Stimulated activated memory B cell treated with anti-CD40 and anti-IgM and Interleukin-4, amounts not matched to agents 10 μg/mL and 1 μg/mL and 100 μg/mL, for 72 hours (primary cell): ENCODE measurements around the gene CYP27C1.

ENCODE experiments used
- ATAC-seq: fragments of 150-1000 bp; cut with Tn5 transposase; 2 replicates; pipeline ENCODE4 v1.10.0; 2021
- H3K27ac Mint-ChIP-seq: one replicate; pipeline ENCODE4 v1.8.0; 2022; ENCODE audit warnings: mild to moderate bottlenecking, mixed read lengths
- H3K27me3 Mint-ChIP-seq: one replicate; pipeline ENCODE4 v1.8.0; 2022; ENCODE audit warnings: mixed read lengths
- H3K36me3 Mint-ChIP-seq: one replicate; pipeline ENCODE4 v1.8.0; 2022; ENCODE audit warnings: mixed read lengths
- H3K4me1 Mint-ChIP-seq: one replicate; pipeline ENCODE4 v1.8.0; 2022; ENCODE audit warnings: mixed read lengths
- H3K4me3 Mint-ChIP-seq: one replicate; pipeline ENCODE4 v1.8.0; 2022; ENCODE audit warnings: mild to moderate bottlenecking, moderate library complexity, mixed read lengths
- H3K9me3 Mint-ChIP-seq: one replicate; pipeline ENCODE4 v1.8.0; 2022; ENCODE audit warnings: mixed read lengths

CYP27C1 gene

DNA sequence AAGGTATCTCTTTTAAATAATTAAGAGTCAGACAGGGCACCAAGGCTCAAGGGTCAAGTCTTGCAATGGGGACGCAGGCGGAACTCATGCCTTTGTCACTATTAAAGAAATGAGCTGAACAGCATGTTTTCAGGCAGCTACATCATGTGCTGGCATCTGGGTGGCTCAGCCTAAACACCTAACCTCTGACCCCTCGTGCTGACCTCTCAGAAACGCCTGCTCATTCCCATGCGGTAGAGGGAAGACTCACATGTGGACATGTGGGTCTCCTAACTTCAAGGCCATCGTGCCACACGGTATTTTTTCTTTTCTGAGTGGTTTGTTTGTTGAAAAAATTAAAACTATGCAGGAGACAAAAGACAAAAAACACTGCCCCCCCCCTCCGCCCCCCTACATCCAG is 31.3 kb downstream of the CYP27C1 start:
- peaks cover 9% of the 10 kb centered on the region for H3K4me1 Mint-ChIP-seq
- H3K36me3 Mint-ChIP-seq: no peaks in the 10 kb centered on the region
- no peak overlapping the region for H3K27ac Mint-ChIP-seq
- peaks cover 65% of the 10 kb centered on the region for H3K27me3 Mint-ChIP-seq
- peaks cover 3% of the 10 kb centered on the region for H3K9me3 Mint-ChIP-seq
- ATAC-seq: no peak
- no peak overlapping the region for H3K4me3 Mint-ChIP-seq

- H3K4me1 Mint-ChIP-seq: peaks cover 9% of the 10 kb centered on the region
- H3K36me3 Mint-ChIP-seq: no peaks in the 10 kb centered on the region
- peaks cover 56% of the 10 kb centered on the region for H3K27me3 Mint-ChIP-seq
- H3K27ac Mint-ChIP-seq: no peak overlapping the region
- no peak overlapping the region for H3K4me3 Mint-ChIP-seq
- peaks cover 3% of the 10 kb centered on the region for H3K9me3 Mint-ChIP-seq
- ATAC-seq: no peak
Measured at GRCh38 chr2:127187831-127188230, 32.3 kb downstream of the CYP27C1 start.

DNA sequence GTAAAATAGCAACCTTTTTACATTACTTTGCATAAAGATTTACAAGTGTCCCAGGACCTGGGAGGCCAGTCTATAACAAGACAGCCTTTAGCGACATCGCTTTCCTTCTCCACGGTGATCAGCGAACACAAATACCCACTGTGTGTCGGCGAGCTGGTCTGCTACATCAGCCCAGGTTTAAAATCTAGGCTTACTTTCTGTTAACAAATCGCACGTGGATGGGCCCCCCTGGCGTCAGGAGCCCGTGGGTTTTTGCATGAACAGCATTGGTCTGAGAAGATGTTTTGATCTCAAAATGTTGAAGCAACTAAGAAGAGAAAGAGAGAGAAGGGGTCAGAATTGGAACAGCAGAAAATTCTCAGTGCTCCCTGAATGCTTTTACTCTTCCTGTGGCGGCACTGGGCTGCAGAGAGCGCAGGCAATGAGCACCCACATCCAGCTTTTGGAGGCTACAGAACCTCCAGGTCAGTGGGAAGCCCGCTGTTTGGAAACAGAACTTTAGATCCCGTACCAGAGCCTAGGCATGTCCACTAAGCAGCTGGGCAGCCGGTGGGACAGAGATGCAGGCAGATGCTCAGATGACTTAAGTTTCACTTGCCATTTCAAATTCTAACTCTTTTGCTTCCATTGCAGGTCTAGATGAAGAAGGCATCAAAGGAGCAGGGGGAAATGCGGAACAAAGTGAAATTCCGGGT is 32.9 kb downstream of the CYP27C1 start:
- Mint-ChIP-seq H3K9me3 (peaks cover 3% of the 10 kb centered on the region), H3K27me3 (peaks cover 56% of the 10 kb centered on the region), H3K36me3 (no peaks in the 10 kb centered on the region), H3K4me1 (peaks cover 9% of the 10 kb centered on the region), H3K4me3 (no peak overlapping the region), H3K27ac (no peak overlapping the region)
- ATAC-seq: no peak

- Mint-ChIP-seq H3K9me3 (peaks cover 3% of the 10 kb centered on the region), H3K36me3 (peaks cover 2% of the 10 kb centered on the region), H3K4me3 (no peak overlapping the region), H3K27ac (no peak overlapping the region), H3K4me1 (peaks cover 9% of the 10 kb centered on the region), H3K27me3 (peaks cover 48% of the 10 kb centered on the region)
- no peak for ATAC-seq
Measured at GRCh38 chr2:127185705-127186104, 34.4 kb downstream of the CYP27C1 start.

DNA sequence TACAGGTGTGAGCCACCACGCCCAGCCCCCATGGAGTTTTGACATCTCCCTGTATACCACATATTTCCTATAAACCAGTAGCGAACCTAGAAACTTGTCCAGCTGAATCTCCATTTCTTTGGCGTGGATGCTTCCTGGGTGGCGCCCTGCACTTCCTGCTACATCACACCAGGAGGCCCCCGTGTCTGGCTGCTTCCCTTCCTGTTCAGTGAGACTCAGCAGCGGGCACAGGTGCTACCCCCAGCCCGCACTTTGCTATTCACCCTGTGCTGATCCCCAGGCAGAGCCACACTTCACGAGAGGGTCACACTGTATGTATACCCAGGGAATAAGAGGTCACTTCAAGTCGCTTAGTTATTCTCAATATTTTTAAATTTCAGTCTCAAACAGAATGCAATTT is 35.0 kb downstream of the CYP27C1 start:
- Mint-ChIP-seq H3K27me3 (peaks cover 54% of the 10 kb centered on the region), H3K4me1 (peaks cover 9% of the 10 kb centered on the region), H3K9me3 (peaks cover 7% of the 10 kb centered on the region), H3K4me3 (no peak overlapping the region), H3K27ac (peak overlapping the region; percentile 25), H3K36me3 (peaks cover 6% of the 10 kb centered on the region)
- ATAC-seq: no peak

DNA sequence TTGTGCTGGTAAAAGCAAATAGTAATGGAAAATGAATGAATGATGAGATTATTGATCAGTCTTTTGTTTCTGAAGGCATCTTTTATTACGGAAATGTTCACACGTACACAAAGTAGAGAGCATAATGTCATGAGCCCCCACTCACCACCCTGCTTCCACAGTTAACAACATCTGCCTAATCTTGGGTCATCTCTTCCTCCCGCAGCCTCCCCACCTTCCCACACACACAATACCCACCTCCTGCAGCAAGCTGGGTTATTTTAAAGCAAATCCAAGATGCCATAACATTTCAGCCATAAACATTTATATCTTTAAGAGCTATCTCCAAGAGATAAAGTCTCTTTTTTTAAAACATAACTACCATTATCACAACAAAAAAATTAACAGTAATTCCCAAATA is 36.3 kb downstream of the CYP27C1 start:
- Mint-ChIP-seq H3K27me3 (peaks cover 57% of the 10 kb centered on the region), H3K27ac (no peak overlapping the region), H3K36me3 (peaks cover 6% of the 10 kb centered on the region), H3K9me3 (peaks cover 7% of the 10 kb centered on the region), H3K4me1 (peaks cover 9% of the 10 kb centered on the region), H3K4me3 (no peak overlapping the region)
- no peak for ATAC-seq

GRCh38 chr2:127182626-127183458 is 37.3 kb downstream of the CYP27C1 start:
- ATAC-seq: no peak
- Mint-ChIP-seq H3K36me3 (peaks cover 6% of the 10 kb centered on the region), H3K4me3 (no peak overlapping the region), H3K27ac (no peak overlapping the region), H3K4me1 (peaks cover 9% of the 10 kb centered on the region), H3K9me3 (peaks cover 7% of the 10 kb centered on the region), H3K27me3 (peaks cover 49% of the 10 kb centered on the region)

DNA sequence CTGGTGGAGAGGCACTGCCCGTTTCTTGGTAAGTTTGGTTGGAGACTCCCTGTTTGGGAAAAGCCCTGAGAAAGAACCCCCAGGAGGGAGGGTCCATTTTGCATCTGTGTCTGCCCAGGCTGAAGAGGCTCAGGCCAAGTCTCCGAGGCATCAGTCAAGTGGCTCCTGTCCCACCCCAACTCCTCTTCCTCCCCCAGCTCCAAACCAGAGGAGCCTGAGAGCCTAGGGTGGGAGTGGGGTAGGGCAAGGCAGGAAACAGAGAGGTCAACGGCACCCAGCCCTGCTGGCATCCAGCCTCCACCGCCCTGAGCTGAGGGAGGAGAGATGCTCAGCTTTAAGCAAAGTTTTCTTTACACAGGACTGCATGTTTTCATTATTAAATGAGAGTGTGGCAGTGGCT is 38.2 kb downstream of the CYP27C1 start:
- ATAC-seq: no peak
- Mint-ChIP-seq H3K36me3 (peaks cover 6% of the 10 kb centered on the region), H3K27ac (no peak overlapping the region), H3K27me3 (peaks cover 39% of the 10 kb centered on the region), H3K4me3 (no peak overlapping the region), H3K4me1 (peaks cover 9% of the 10 kb centered on the region), H3K9me3 (peaks cover 7% of the 10 kb centered on the region)

DNA sequence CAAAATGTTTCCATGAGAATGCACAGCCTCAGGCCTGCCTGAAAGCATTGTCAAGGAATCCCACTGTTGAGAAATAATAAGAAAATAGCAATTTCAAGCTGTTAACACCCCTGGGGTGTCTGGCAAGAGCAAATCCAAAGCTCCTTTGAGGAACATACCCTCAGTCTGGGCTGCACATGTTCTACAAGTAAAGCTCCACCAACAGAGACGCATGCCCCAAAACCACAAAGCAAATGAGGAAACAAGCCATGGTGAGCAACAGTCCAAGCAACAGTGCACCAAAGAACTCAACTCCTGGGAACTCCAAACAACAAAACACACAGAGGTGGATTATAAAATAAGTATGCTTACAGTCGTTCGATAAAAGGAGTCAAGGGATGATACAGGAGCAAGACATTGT is 40.3 kb downstream of the CYP27C1 start:
- H3K36me3 Mint-ChIP-seq: peaks cover 6% of the 10 kb centered on the region
- no peak overlapping the region for H3K4me3 Mint-ChIP-seq
- H3K27me3 Mint-ChIP-seq: peaks cover 35% of the 10 kb centered on the region
- no peak for ATAC-seq
- H3K27ac Mint-ChIP-seq: no peak overlapping the region
- no peaks in the 10 kb centered on the region for H3K4me1 Mint-ChIP-seq
- H3K9me3 Mint-ChIP-seq: peaks cover 7% of the 10 kb centered on the region

GRCh38 chr2:127177617-127178263 is 42.4 kb downstream of the CYP27C1 start:
- ATAC-seq: no peak
- H3K9me3 Mint-ChIP-seq: peaks cover 7% of the 10 kb centered on the region
- peaks cover 6% of the 10 kb centered on the region for H3K36me3 Mint-ChIP-seq
- H3K4me3 Mint-ChIP-seq: no peak overlapping the region
- no peaks in the 10 kb centered on the region for H3K4me1 Mint-ChIP-seq
- no peak overlapping the region for H3K27ac Mint-ChIP-seq
- H3K27me3 Mint-ChIP-seq: peaks cover 35% of the 10 kb centered on the region

DNA sequence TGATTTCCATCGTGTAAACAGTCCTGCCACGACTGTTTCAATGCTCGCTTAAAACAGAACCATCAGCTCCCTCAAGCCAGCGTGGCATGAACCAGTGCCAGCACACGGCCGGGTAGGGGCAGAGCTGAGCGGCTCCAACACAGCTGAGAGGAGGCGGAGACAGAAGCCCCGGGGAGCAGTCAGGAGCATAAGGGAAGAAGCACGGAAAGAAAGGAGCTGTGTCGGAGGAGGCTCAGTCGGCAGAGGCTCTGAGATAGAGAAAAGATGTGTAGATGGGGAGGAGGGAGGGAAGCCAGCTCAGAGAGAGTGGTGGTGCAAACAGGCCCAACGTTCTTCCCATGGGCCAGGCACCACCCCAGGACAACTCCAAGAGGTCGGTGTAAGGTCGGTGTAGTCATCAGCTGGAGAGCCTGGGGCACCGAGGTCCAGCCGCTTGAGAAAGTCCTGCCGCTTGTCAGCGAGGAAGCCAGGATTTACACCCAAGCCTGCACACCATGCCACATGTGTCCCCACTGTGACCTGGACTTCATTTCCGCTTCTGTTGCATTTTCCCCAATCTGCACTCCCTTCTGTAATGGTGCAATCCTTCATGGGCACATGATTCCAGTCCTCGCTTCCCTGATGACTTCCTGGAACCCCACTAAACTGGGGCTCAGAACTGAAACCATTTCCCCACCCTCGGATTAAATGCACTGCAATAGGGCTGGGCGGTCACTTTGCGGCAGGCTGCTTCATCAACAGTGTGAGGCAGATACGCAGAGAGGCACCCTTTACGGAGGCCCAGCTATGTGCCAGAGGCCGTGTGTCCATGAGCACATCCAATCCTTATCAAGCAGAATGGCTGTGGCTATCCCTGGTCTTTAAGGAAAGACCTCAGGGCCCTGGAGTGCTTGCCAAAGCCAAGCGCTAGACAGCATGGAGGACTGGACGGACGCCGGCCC is 43.5 kb downstream of the CYP27C1 start:
- peaks cover 35% of the 10 kb centered on the region for H3K27me3 Mint-ChIP-seq
- H3K27ac Mint-ChIP-seq: no peak overlapping the region
- H3K36me3 Mint-ChIP-seq: peaks cover 6% of the 10 kb centered on the region
- H3K9me3 Mint-ChIP-seq: peaks cover 7% of the 10 kb centered on the region
- no peaks in the 10 kb centered on the region for H3K4me1 Mint-ChIP-seq
- no peak overlapping the region for H3K4me3 Mint-ChIP-seq
- ATAC-seq: no peak

DNA sequence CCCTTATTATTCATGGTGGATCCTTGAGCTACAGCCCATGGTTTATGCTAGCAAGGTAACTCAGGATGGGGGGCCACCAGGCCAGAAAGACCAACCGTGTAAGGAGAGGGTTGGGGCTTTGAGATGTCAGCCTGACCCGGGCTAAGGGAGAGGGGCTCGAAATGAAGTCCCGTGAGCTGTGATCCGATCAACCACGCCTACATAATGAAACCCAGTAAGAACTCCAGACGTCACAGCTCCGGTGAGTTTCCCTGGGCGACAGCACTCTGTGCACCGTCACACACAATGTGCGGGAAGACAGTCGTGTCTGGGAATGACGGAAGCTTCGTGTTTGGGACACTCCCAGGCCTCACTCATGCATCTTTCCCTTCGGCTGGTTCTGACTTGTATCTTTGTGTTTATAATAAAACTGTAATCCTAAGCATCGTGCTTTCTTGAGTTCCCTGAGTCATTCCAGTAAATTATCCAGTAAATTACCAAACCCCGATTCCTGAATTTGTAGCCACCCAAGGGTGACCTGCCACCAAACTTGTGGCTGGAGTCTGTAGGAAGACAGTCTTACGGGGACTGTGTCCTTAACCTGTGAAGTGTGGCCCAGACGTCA is 44.2 kb downstream of the CYP27C1 start:
- H3K9me3 Mint-ChIP-seq: peaks cover 7% of the 10 kb centered on the region
- peaks cover 6% of the 10 kb centered on the region for H3K36me3 Mint-ChIP-seq
- H3K4me3 Mint-ChIP-seq: no peak overlapping the region
- no peaks in the 10 kb centered on the region for H3K4me1 Mint-ChIP-seq
- peaks cover 34% of the 10 kb centered on the region for H3K27me3 Mint-ChIP-seq
- no peak overlapping the region for H3K27ac Mint-ChIP-seq
- ATAC-seq: no peak

GRCh38 chr2:127175041-127175721 is 44.9 kb downstream of the CYP27C1 start:
- Mint-ChIP-seq H3K9me3 (peaks cover 3% of the 10 kb centered on the region), H3K4me3 (no peak overlapping the region), H3K4me1 (no peaks in the 10 kb centered on the region), H3K27ac (no peak overlapping the region), H3K27me3 (peaks cover 28% of the 10 kb centered on the region), H3K36me3 (no peaks in the 10 kb centered on the region)
- ATAC-seq: no peak

GRCh38 chr2:127174640-127175039 is 45.5 kb downstream of the CYP27C1 start:
- no peaks in the 10 kb centered on the region for H3K36me3 Mint-ChIP-seq
- H3K4me1 Mint-ChIP-seq: no peaks in the 10 kb centered on the region
- no peak overlapping the region for H3K4me3 Mint-ChIP-seq
- H3K9me3 Mint-ChIP-seq: peaks cover 3% of the 10 kb centered on the region
- H3K27ac Mint-ChIP-seq: no peak overlapping the region
- peaks cover 23% of the 10 kb centered on the region for H3K27me3 Mint-ChIP-seq
- ATAC-seq: no peak
